AG10803 (cell line): ENCODE results near the gene C9orf78.
A peak's percentile ranks its signal among the peaks of the same experiment; 100 is the strongest.

Source experiments
- DNase-seq: peaks from one replicate; pipeline ENCODE4 v3.0.0; 2010; ENCODE audit warnings: low read depth
- H3K4me3 ChIP-seq: 2 replicates; pipeline ENCODE4 v1.5.1; 2011; ENCODE audit warnings: mild to moderate bottlenecking, low read length, control low read depth
- TF ChIP-seq, protein P1 (sequence below): conservative IDR thresholded peaks from 2 replicates; pipeline ENCODE4 v1.5.1; 2011; ENCODE audit warnings: mild to moderate bottlenecking, low read length, control low read depth, inconsistent platforms

C9orf78 gene

GRCh38 chr9:129838707-129839259 lies 3.7 kb upstream of the C9orf78 start:
- no peak overlapping the region for H3K4me3 ChIP-seq
- TF ChIP-seq, protein P1, sequence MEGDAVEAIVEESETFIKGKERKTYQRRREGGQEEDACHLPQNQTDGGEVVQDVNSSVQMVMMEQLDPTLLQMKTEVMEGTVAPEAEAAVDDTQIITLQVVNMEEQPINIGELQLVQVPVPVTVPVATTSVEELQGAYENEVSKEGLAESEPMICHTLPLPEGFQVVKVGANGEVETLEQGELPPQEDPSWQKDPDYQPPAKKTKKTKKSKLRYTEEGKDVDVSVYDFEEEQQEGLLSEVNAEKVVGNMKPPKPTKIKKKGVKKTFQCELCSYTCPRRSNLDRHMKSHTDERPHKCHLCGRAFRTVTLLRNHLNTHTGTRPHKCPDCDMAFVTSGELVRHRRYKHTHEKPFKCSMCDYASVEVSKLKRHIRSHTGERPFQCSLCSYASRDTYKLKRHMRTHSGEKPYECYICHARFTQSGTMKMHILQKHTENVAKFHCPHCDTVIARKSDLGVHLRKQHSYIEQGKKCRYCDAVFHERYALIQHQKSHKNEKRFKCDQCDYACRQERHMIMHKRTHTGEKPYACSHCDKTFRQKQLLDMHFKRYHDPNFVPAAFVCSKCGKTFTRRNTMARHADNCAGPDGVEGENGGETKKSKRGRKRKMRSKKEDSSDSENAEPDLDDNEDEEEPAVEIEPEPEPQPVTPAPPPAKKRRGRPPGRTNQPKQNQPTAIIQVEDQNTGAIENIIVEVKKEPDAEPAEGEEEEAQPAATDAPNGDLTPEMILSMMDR, result 0 out of 2 replicates have a peak, but pooled peaks have one; percentile 2
- peak; percentile 79 for DNase-seq

DNA sequence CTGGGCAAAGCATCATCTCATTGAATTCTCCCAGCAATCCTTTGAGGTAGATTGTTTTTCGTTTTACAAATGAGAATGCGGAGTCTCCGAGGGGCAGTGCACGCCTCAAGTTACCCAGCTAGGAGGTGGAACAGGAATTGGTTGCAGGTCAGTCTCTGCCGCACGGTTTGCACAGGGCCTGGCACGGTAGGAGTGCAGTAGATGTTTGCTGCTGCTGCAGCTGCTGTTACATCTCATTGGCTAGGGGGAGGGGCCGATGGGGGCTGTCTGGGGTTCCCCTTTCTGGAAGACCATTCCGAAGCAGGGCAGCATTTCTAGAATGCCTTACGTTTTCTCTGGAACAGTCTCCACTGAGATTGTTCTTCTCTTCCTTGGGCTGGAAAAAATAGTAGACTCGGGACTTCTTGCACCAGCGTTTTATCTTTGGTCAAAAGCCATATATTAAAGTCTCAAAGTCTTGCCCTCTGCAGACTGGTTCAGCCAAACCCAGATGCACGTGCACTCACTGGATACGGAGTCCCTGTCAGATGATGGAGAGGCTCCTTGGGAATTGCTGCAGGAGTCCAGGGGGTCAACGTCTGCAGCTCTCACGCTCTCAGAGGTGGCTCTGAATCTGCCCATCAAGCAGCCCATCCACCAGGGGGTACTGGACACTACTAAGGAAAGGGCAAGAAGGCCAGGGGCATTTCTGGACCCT lies 1.4 kb upstream of the C9orf78 start:
- H3K4me3 ChIP-seq, result peak overlapping the region; percentile 75
- TF ChIP-seq, protein P1, result no peak
- no peak for DNase-seq

DNA sequence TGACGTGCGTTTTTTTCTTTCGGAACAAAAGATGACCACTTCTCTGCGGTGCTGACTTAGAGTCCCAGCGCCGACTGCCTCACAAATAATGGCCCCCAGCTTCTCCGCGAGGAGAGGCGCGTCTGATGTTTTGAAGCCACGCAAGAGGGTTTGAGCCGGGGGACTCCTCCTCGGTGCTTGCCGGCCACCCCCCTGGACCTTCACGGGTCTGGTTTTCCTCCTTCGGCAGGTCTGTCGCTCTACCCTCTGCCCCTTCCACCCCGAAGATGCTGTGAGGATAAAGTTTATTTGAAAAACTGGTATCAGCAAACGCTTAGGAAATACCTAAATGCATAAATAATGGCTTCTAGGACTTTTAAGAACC lies 767 bp upstream of the C9orf78 start:
- peak overlapping the region; percentile 75 for H3K4me3 ChIP-seq
- DNase-seq, result peak; percentile 29
- TF ChIP-seq, protein P1, result no peak

DNA sequence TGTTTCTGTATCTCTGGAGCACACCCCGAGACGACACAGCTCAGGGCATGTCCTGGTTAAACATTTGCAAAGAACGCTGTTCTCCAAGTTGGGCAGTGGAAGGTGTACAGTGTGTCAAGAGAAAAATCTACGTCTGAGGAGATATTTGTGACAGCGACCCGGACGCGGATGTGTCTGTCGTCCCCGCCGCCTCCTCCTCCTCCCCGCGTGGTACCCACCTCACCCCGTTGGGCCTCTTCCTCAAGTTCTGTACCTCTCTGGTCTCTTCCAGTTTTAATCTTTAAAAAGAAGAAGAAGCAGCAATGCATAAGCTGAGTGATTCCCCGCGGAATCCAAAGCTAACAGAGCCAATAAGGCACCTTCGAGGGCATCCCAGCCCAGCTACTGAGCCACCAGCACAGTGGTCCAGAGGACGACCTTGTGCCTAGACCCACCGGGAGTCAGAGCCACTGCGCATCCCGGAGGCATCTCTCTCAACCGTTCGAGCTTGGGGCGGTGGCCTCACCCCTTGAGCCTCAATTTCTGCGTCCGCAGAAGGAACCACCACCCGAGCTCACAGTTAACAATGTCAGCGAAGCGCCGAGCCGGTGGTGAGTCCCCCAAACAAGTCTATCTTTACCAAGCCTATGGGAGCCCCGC lies 467 bp downstream of the C9orf78 start:
- no peak for DNase-seq
- TF ChIP-seq, protein P1, result no peak
- H3K4me3 ChIP-seq, result peak overlapping the region; percentile 98

DNA sequence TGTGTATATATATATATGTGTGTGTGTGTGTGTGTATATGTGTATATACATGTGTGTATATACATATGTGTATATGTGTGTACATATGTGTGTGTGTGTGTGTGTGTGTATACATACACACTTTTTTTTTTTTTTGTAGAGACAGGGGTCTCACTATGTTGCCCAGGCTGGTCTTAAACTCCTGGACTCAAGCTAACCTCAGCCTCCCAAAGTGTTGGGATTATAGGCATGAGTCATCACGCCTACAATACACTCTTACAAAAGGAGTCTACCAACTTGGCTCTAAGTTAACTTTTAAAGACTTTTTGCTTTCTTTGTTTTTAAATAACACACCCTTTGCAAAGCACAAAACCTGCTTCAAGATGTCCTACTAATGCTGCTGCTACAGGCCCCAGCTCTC lies 2.1 kb downstream of the C9orf78 start:
- no peak for DNase-seq
- H3K4me3 ChIP-seq, result no peak overlapping the region
- TF ChIP-seq, protein P1, result no peak

GRCh38 chr9:129828969-129829368 lies 6.1 kb downstream of the C9orf78 start:
- DNase-seq, result no peak
- TF ChIP-seq, protein P1, result no peak

DNA sequence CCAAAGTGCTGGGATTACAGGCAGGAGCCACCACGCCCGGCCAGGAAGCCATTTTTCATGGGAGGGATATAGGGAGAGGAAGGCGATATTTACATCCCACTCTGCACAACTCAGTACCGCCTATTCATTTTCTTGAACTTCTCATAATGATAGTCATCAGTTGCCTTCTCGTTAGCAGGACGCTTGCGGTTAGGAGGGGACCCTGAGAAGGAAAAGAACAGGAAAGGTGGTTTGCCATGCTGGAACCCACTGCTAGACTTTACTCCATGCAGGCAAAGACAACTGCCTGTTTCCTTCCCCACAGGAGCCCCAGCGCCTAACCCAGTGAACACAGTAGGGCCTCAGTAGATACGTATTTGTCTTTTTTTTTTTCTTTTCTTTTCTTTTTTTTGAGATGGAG lies 7.0 kb downstream of the C9orf78 start:
- H3K4me3 ChIP-seq, result no peak overlapping the region
- DNase-seq, result no peak
- TF ChIP-seq, protein P1, result no peak

More at GRCh38 chr9:129828969-129829368, 6.1 kb downstream of the C9orf78 start:
- no peak overlapping the region for H3K4me3 ChIP-seq
